ENCODE measurements around the gene ARHGEF40.

The ARHGEF40 gene

GRCh38 chr14:21070083-21070609 lies at the start of gene ARHGEF40:
TSS of gene ARHGEF40 (plus strand) at chr14:21070304. CDS start at chr14:21070397, 93 bp downstream.
- no peak for DNase-seq (ENCODE audit: low read depth)

- DNase-seq (ENCODE audit: low read depth), result no peak
These were observed 49.0 kb upstream of the ARHGEF40 start for GRCh38 chr14:21020977-21021545.

DNA sequence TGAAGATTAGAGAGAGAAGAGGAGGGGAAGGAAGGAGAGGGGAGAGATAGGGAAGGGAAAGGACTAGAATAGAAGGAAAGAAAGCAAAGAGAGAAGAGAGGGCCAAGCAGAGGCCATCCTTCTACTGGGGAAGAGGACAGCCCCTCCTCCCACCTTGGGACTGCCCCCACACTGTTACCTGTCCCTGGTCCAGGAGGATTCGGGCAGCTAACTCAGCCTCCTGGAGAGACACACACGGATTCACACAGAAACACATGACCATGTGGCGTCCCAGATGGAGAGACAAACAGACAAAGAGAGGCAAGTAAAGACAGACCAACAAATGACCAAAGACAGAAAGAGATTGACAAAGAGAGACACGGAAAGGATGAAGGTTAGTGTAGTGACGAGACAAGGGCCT lies 47.4 kb upstream of the ARHGEF40 start:
- no peak for DNase-seq (ENCODE audit: low read depth)

GRCh38 chr14:21023174-21023573 lies 46.9 kb upstream of the ARHGEF40 start:
- no peak for DNase-seq (ENCODE audit: low read depth)

DNA sequence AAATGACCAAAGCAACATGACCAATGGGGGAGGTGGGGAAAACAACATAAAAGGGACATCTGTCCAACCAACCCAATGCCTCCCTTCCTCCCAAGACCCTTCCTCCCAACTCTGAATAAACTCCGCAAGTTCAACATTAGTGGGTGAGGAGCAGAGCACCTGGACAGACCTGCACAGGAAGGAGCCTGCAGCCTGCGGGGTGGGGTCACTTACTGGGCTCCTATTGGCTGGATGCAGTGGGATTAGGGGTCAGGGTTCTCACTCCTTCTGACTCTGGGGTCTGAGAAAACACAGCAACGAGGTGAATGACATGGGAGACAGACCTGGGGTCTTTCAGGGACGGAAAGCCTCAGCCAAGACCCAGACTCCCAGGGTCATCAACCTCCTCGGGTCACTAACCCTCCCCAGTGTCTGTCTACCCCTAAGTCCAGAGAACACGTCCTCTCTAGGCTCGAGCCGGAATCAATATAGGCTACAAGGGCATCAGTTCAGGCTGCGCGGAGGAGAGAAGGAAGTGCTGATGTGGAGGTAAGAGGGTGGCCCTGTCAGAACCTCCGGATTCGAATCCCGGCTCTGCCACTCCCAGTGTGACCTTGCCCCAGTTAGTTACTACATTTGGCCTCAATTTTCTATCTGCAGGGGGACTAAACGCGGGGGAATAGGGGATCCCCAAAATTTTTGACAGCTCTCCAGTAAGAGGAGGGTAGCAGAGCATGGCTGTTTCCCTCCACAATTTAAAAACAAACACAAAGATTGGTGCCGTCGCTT lies 46.1 kb upstream of the ARHGEF40 start:
- no peak for DNase-seq (ENCODE audit: low read depth)

- peak; percentile 72 for DNase-seq (ENCODE audit: low read depth)
These were observed 45.3 kb upstream of the ARHGEF40 start, which contains the start of gene NDRG2 for GRCh38 chr14:21024585-21025370. TSS of gene NDRG2 (minus strand) at chr14:21025061. CDS start at chr14:21023315, 1,746 bp downstream.

GRCh38 chr14:21025371-21026273 lies 44.5 kb upstream of the ARHGEF40 start:
- no peak for DNase-seq (ENCODE audit: low read depth)

DNA sequence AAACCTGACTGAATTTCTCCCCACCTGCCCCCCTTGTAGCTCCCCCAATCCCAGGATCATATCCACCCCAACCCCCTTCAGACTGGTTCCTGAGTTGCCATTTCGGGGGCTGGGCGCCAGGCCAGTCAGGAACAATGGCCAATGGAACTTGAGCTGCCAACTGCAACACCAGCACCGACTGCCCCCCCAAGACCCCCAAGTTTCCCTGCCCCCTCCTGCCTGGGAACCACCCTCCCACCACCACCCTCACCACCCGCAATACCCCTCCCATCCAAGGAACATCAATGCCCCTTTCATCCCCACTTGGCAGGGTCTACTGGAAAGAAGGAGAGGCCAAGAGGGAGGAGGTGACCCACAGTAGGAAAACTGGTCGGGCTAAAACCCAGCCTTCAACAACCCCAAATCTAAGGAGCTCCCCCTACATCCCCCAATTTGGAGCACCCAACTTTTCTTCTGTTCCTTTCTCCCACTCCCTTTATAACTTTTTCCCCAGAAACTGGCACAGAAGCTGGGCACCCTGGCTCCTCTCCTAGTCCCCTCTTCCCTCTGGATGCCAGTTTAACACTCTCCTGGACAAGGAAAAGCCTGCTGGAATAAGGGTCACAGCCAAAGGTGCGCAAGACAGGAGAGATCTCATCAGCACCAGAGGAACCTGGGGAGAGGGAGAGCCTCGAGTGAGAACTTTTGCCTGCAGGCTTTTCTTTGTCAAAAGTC lies 43.7 kb upstream of the ARHGEF40 start:
- no peak for DNase-seq (ENCODE audit: low read depth)

DNA sequence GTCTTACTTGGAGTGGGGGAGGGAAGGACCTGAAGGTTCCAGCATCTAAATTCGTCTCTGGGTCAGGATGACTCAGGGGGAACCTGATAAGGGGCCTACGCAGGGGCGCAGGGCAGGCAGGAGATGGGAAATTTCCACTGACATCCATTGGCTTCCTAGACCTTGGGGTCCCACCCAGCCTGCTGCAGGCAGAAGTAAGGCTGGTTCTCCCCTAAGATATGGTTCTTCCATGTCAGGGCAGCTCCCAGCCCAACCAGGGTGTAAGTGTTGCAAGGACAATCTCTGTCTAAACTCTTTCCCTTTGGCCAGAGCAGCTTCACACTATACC lies 43.2 kb upstream of the ARHGEF40 start:
- no peak for DNase-seq (ENCODE audit: low read depth)

GRCh38 chr14:21029917-21030316 lies 40.2 kb upstream of the ARHGEF40 start, which contains the start of gene TPPP2:
TSS of gene TPPP2 (plus strand) at chr14:21030217. CDS start at chr14:21030582, 365 bp downstream.
- DNase-seq (ENCODE audit: low read depth), result no peak

- no peak for DNase-seq (ENCODE audit: low read depth)
These were observed 39.6 kb upstream of the ARHGEF40 start for GRCh38 chr14:21030531-21030930.

GRCh38 chr14:21032326-21033132 lies 37.6 kb upstream of the ARHGEF40 start:
- DNase-seq (ENCODE audit: low read depth), result no peak

GRCh38 chr14:21033133-21033698 lies 36.9 kb upstream of the ARHGEF40 start:
- no peak for DNase-seq (ENCODE audit: low read depth)

DNA sequence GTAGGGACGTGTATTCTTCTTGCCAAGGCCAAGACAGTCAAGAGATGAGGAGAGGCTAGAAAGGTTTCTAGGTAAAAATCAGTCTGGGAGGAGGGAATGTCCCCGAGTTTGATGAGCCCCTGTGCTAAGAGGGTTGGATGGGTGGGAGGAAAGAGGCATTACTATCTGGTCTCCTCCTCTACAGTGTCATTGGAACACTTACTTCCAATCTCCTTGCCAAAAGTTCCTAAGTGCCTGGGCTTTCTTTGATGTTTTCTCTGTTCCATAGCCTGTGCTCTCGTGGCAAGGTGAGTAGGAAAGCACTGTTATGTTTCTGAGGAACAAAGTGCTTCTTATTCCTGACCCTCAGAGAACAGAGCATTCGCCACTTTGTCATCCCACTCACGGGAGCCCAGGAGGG lies 35.4 kb upstream of the ARHGEF40 start, which contains the start of gene RNASE13:
Gene RNASE13, minus strand, starts transcription at position 101 of the 400 bp plus-strand sequence. CDS start 519 bp downstream, outside the sequence.
- no peak for DNase-seq (ENCODE audit: low read depth)

GRCh38 chr14:21036751-21037150 lies 33.4 kb upstream of the ARHGEF40 start:
- no peak for DNase-seq (ENCODE audit: low read depth)

DNA sequence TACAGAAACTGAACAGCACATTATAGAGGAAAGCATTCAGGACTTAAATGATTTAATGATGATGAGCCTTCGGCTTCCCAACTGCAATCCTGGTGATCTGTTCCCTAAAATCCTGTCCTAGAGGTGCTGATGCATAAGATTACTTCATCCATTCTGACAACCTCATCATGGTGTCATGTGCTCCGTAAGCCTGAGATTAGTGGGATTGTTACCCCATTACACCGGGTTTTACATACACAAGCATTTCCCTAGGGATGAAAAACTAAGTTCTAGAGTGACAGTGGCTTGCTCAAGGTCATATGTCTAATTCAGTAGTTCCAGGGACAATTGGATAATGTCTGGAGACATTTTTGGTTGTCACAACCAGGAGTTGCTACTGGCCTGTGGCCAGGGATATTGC lies 32.9 kb upstream of the ARHGEF40 start:
- no peak for DNase-seq (ENCODE audit: low read depth)

DNA sequence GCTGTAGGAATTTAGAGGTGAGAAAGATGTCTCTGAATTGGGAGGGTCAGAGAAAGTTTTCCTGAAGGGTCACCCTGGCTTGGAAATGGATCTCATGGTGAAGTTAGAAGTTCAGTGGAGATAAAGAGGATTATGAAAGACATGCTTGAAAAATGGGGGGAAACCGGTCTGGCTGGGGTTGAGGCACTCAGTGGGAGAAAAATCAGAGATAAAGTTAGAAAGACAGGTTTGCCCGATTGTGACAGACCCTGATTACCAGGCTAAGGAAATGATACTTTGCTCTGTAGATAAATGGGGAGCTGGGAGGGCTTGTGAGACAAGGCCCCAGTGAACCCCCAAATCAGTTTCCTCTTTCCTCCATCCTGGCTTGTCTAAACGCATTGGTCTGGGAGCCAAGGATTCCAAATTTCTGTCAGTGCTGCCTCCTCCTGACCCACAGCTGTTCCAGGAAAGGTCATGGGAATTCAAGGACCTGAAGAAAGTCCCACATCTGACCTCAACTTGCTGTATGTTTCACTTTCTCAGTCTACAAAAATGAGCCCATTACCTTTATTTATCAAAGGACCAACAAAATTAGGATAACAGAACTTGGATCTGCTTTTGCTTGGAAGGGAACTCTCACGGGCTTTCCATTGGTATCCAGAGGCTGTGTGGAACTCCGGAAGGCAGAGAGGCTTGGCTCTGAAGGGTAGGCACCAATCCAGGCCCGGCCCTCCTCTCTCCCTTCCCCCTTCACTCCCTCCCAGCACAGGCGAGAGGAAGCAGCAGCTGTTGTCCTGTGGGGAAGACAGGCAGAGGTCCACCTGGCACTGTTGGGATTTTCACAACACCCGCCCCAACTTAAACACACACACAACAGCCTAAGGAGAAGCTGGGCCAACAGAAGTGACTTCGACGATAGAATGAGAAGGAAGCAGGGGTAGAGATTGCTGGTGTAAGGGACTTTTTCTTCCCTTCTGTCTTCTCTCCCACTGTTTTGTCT lies 31.4 kb upstream of the ARHGEF40 start:
- no peak for DNase-seq (ENCODE audit: low read depth)
